ENCODE data around the gene WARS2. TPM values are rescaled to one million over a fixed set of nuclear protein-coding genes. Genes with fewer than 3 reads are reported as not detected.

The WARS2 gene
- total RNA-seq, 1 donor from 2014 or later = 13.5 TPM

GRCh38 chr1:119011116-119011515 lies 129.3 kb downstream of the WARS2 start:
- no peaks in the 10 kb centered on the region for H3K36me3 ChIP-seq
- no peaks in the 10 kb centered on the region for H3F3A ChIP-seq (ENCODE audit: low read depth)
- Mint-ChIP-seq H3K4me1 (peaks cover 10% of the 10 kb centered on the region), H3K27me3 (ENCODE audit: insufficient read depth, low read depth) (peaks cover 24% of the 10 kb centered on the region), H3K4me3 (no peak overlapping the region), H3K36me3 (no peaks in the 10 kb centered on the region), H3K27ac (no peak overlapping the region), H3K9me3 (peaks cover 3% of the 10 kb centered on the region)
- H3K4me3 ChIP-seq = no peak overlapping the region
- H3K27me3 ChIP-seq = peaks cover 48% of the 10 kb centered on the region
- H3K9ac ChIP-seq = no peak overlapping the region
- H4K20me1 ChIP-seq (ENCODE audit: low read depth) = peaks cover 4% of the 10 kb centered on the region
- no peak for DNase-seq (ENCODE audit: low spot score)
- H3K27ac ChIP-seq = no peak overlapping the region
- H3K9me3 ChIP-seq (ENCODE audit: low read depth) = no peaks in the 10 kb centered on the region
- H3K4me1 ChIP-seq = peaks cover 5% of the 10 kb centered on the region
- H3K4me2 ChIP-seq = no peak overlapping the region
- TF ChIP-seq CTCF (IDR thresholded peaks at IDR 0.05) (no peak), EZH2phosphoT487 (IDR thresholded peaks at IDR 0.05) (no peak), EZH2 (IDR thresholded peaks at IDR 0.05) (no peak)
- no peak overlapping the region for H2AFZ ChIP-seq (replicated peaks)
- H3K79me2 ChIP-seq (ENCODE audit: low read depth) = no peaks in the 10 kb centered on the region

GRCh38 chr1:119010201-119010600 lies 130.3 kb downstream of the WARS2 start:
- Histone ChIP-seq H3F3A (ENCODE audit: low read depth) (no peaks in the 10 kb centered on the region), H3K4me2 (no peak overlapping the region), H3K4me1 (peaks cover 5% of the 10 kb centered on the region), H3K4me3 (no peak overlapping the region), H3K27ac (no peak overlapping the region), H3K79me2 (ENCODE audit: low read depth) (no peaks in the 10 kb centered on the region), H3K36me3 (no peaks in the 10 kb centered on the region), H3K9me3 (ENCODE audit: low read depth) (no peaks in the 10 kb centered on the region), H4K20me1 (ENCODE audit: low read depth) (peaks cover 12% of the 10 kb centered on the region), H2AFZ (replicated peaks) (no peak overlapping the region), H3K27me3 (peaks cover 57% of the 10 kb centered on the region), H3K9ac (no peak overlapping the region)
- no peak for DNase-seq (ENCODE audit: low spot score)
- H3K27ac Mint-ChIP-seq = no peak overlapping the region
- TF ChIP-seq EZH2 (IDR thresholded peaks at IDR 0.05) = no peak
- no peak for TF ChIP-seq CTCF (IDR thresholded peaks at IDR 0.05)
- TF ChIP-seq EZH2phosphoT487 (IDR thresholded peaks at IDR 0.05) = no peak
- peaks cover 3% of the 10 kb centered on the region for H3K9me3 Mint-ChIP-seq
- no peak overlapping the region for H3K4me3 Mint-ChIP-seq
- peaks cover 32% of the 10 kb centered on the region for H3K27me3 Mint-ChIP-seq (ENCODE audit: insufficient read depth, low read depth)
- no peaks in the 10 kb centered on the region for H3K36me3 Mint-ChIP-seq
- peaks cover 10% of the 10 kb centered on the region for H3K4me1 Mint-ChIP-seq

GRCh38 chr1:119009312-119009655 lies 131.2 kb downstream of the WARS2 start:
- no peak overlapping the region for H2AFZ ChIP-seq (replicated peaks)
- H3K4me1 ChIP-seq = peaks cover 5% of the 10 kb centered on the region
- H3K36me3 ChIP-seq = no peaks in the 10 kb centered on the region
- TF ChIP-seq EZH2 (IDR thresholded peaks at IDR 0.05) = no peak
- TF ChIP-seq CTCF (IDR thresholded peaks at IDR 0.05) = no peak
- TF ChIP-seq EZH2phosphoT487 (IDR thresholded peaks at IDR 0.05) = no peak
- no peaks in the 10 kb centered on the region for H3F3A ChIP-seq (ENCODE audit: low read depth)
- H3K9me3 ChIP-seq (ENCODE audit: low read depth) = no peaks in the 10 kb centered on the region
- Mint-ChIP-seq H3K4me3 (no peak overlapping the region), H3K27ac (no peak overlapping the region), H3K4me1 (peaks cover 10% of the 10 kb centered on the region), H3K9me3 (peaks cover 5% of the 10 kb centered on the region), H3K36me3 (no peaks in the 10 kb centered on the region), H3K27me3 (ENCODE audit: insufficient read depth, low read depth) (peaks cover 38% of the 10 kb centered on the region)
- H3K79me2 ChIP-seq (ENCODE audit: low read depth) = no peaks in the 10 kb centered on the region
- no peak for DNase-seq (ENCODE audit: low spot score)
- peaks cover 66% of the 10 kb centered on the region for H3K27me3 ChIP-seq
- no peak overlapping the region for H3K27ac ChIP-seq
- no peak overlapping the region for H3K9ac ChIP-seq
- H3K4me3 ChIP-seq = no peak overlapping the region
- H3K4me2 ChIP-seq = peak overlapping the region; percentile 48
- H4K20me1 ChIP-seq (ENCODE audit: low read depth) = peaks cover 20% of the 10 kb centered on the region

All from neural progenitor cell (in vitro differentiated cells).